Calu3 (cell line): Measurements from ENCODE around the gene COL24A1. TPM values are rescaled to one million over a fixed set of nuclear protein-coding genes. Genes with fewer than 3 reads are reported as not detected.

ENCODE experiments used
- BruUV-seq: library from RNA; stranded (reverse); fragments of 400-500 nt; replicated peaks from 2 replicates; lab custom pipeline; 2021; lab: Mats Ljungman, UMichigan
- CTCF ChIA-PET: fragments of 300-600 bp; sonication (Branson Sonifier 250); formaldehyde crosslinking; loops from one replicate; lab custom pipeline; 2022; ENCODE audit warnings: antibody characterized with exemption; lab: Charles Lee
- DNase-seq: peaks from one replicate; pipeline ENCODE4 v3.0.0; 2022
- H3K27ac Mint-ChIP-seq: one replicate; pipeline ENCODE4 v1.8.0; 2022; ENCODE audit warnings: mixed read lengths; ENCODE audit not compliant: unreplicated experiment
- H3K27me3 Mint-ChIP-seq: one replicate; pipeline ENCODE4 v1.8.0; 2022; ENCODE audit warnings: mixed read lengths; ENCODE audit not compliant: unreplicated experiment
- H3K36me3 Mint-ChIP-seq: one replicate; pipeline ENCODE4 v1.8.0; 2022; ENCODE audit warnings: mild to moderate bottlenecking, moderate library complexity, mixed read lengths; ENCODE audit not compliant: insufficient read depth, unreplicated experiment
- H3K4me1 Mint-ChIP-seq: one replicate; pipeline ENCODE4 v1.8.0; 2022; ENCODE audit warnings: mild to moderate bottlenecking, low read depth, mixed read lengths; ENCODE audit not compliant: unreplicated experiment
- H3K4me3 Mint-ChIP-seq: one replicate; pipeline ENCODE4 v1.8.0; 2022; ENCODE audit warnings: mild to moderate bottlenecking, low read depth, moderate library complexity, mixed read lengths; ENCODE audit not compliant: unreplicated experiment
- H3K9me3 Mint-ChIP-seq: one replicate; pipeline ENCODE4 v1.8.0; 2022; ENCODE audit warnings: low read depth, mixed read lengths; ENCODE audit not compliant: unreplicated experiment
- intact Hi-C: fragments of 100-400 bp; cut with micrococcal nuclease; formaldehyde crosslinking; loops from one replicate; pipeline ENCODE4 v1.10.0; 2022; ENCODE audit not compliant: unreplicated experiment
- total RNA-seq: library from RNA; stranded (reverse); gene quantifications from 2 replicates; pipeline ENCODE4 v1.2.3, GENCODE V29; 2022
- TF ChIP-seq, protein P1 (sequence below): fragments of 200-600 bp; IDR thresholded peaks from one replicate; pipeline ENCODE4 v1.8.0; 2022; ENCODE audit warnings: antibody characterized with exemption; ENCODE audit not compliant: unreplicated experiment

Gene COL24A1
- total RNA-seq, 1 experiment from 2014 or later, result not detected

GRCh38 chr1:85936057-85936456, 220.5 kb downstream of the COL24A1 start:
- TF ChIP-seq, protein P1, sequence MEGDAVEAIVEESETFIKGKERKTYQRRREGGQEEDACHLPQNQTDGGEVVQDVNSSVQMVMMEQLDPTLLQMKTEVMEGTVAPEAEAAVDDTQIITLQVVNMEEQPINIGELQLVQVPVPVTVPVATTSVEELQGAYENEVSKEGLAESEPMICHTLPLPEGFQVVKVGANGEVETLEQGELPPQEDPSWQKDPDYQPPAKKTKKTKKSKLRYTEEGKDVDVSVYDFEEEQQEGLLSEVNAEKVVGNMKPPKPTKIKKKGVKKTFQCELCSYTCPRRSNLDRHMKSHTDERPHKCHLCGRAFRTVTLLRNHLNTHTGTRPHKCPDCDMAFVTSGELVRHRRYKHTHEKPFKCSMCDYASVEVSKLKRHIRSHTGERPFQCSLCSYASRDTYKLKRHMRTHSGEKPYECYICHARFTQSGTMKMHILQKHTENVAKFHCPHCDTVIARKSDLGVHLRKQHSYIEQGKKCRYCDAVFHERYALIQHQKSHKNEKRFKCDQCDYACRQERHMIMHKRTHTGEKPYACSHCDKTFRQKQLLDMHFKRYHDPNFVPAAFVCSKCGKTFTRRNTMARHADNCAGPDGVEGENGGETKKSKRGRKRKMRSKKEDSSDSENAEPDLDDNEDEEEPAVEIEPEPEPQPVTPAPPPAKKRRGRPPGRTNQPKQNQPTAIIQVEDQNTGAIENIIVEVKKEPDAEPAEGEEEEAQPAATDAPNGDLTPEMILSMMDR, result no peak
- no TSS peak for BruUV-seq
- Mint-ChIP-seq H3K27ac (no peak overlapping the region), H3K9me3 (no peaks in the 10 kb centered on the region), H3K4me3 (no peak overlapping the region), H3K36me3 (no peaks in the 10 kb centered on the region), H3K4me1 (no peaks in the 10 kb centered on the region), H3K27me3 (peaks cover 14% of the 10 kb centered on the region)
- intact Hi-C loops, result no loop called here
- CTCF ChIA-PET, result no interaction called here
- DNase-seq, result no peak

DNA sequence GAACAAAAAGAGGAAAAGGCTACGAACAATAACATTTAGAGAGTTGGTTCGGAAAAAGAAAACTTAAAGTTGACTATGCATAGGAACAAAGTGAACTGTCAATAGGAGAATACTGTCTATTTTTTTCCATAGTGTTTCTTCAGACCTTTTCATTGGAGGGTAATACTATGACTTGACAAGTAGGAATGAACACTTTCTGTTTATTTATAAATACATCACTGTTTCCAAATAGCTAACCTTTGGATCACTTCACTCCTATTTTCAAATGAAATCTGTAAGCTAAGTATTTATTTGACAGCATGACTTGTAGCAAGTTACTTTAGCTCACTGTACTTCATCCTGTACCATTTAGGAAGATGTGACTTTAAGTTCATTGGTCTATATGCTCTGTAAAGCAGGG, 221.3 kb downstream of the COL24A1 start:
- no peak for DNase-seq
- no peak overlapping the region for H3K27ac Mint-ChIP-seq
- no peaks in the 10 kb centered on the region for H3K9me3 Mint-ChIP-seq
- TF ChIP-seq, protein P1, result no peak
- no peaks in the 10 kb centered on the region for H3K4me1 Mint-ChIP-seq
- CTCF ChIA-PET, result no interaction called here
- BruUV-seq, result no TSS peak
- H3K27me3 Mint-ChIP-seq, result peaks cover 14% of the 10 kb centered on the region
- intact Hi-C loops, result no loop called here
- no peak overlapping the region for H3K4me3 Mint-ChIP-seq
- H3K36me3 Mint-ChIP-seq, result no peaks in the 10 kb centered on the region

GRCh38 chr1:85934516-85934915, 222.1 kb downstream of the COL24A1 start:
- no peak overlapping the region for H3K4me3 Mint-ChIP-seq
- H3K27ac Mint-ChIP-seq, result no peak overlapping the region
- no peaks in the 10 kb centered on the region for H3K9me3 Mint-ChIP-seq
- no TSS peak for BruUV-seq
- peaks cover 14% of the 10 kb centered on the region for H3K27me3 Mint-ChIP-seq
- TF ChIP-seq, protein P1, result no peak
- no peaks in the 10 kb centered on the region for H3K4me1 Mint-ChIP-seq
- no peaks in the 10 kb centered on the region for H3K36me3 Mint-ChIP-seq
- DNase-seq, result no peak
- intact Hi-C loops, result no loop called here
- CTCF ChIA-PET, result no interaction called here

DNA sequence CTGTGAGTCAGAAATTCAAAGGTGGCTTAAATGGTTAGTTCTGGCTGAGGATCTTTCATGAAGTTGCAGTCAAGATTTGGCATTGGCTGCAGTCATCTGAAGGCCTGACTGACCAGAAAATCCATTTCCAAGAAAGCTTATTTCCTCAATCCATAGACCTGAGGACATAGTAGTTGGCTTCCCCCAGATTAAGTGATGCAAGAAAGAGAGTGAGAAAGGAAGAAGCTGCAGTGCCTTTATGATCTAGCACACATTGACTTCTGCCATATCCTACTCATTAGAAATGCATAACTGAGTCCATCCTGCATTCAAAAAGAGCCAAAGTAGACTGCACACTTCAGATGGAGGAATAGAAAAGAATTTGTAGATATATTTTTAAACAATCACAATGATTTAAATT, 222.6 kb downstream of the COL24A1 start:
- no peak overlapping the region for H3K27ac Mint-ChIP-seq
- DNase-seq, result no peak
- no peaks in the 10 kb centered on the region for H3K9me3 Mint-ChIP-seq
- no TSS peak for BruUV-seq
- intact Hi-C loops, result no loop called here
- peaks cover 14% of the 10 kb centered on the region for H3K27me3 Mint-ChIP-seq
- H3K4me3 Mint-ChIP-seq, result no peak overlapping the region
- no peaks in the 10 kb centered on the region for H3K36me3 Mint-ChIP-seq
- TF ChIP-seq, protein P1, result no peak
- H3K4me1 Mint-ChIP-seq, result no peaks in the 10 kb centered on the region
- CTCF ChIA-PET, result no interaction called here
